GM12878 (cell line): ENCODE data around the gene SCN5A. TPM values are rescaled to one million over a fixed set of nuclear protein-coding genes. Genes with fewer than 3 reads are reported as not detected.

Experiments
- CBX5 ChIP-seq: sonication (generic); IDR thresholded peaks from 2 replicates; pipeline ENCODE4 v1.6.1; 2016; ENCODE audit warnings: low read depth, moderate library complexity, mild to moderate bottlenecking, inconsistent platforms
- CTCF ChIP-seq, 3 experiments: IDR thresholded peaks in 2 of 3; conservative IDR thresholded peaks in 1 of 3; 2 replicates each; pipeline ENCODE4 v1.5.1; 2011; ENCODE audit warnings: low read depth in 3 of 3, low read length in 3 of 3, mild to moderate bottlenecking in 3 of 3, control low read depth in 2 of 3, moderate library complexity in 2 of 3, inconsistent platforms in 1 of 3, mixed read lengths in 1 of 3; ENCODE audit not compliant: control insufficient read depth in 2 of 3, insufficient read depth in 1 of 3; ENCODE audit errors: extremely low read depth in 1 of 3
- E2F8 ChIP-seq: fragments of 450-650 bp; IDR thresholded peaks from 2 replicates; pipeline ENCODE4 v1.6.1; 2018; ENCODE audit warnings: mild to moderate bottlenecking, low read depth, moderate library complexity; ENCODE audit not compliant: partially characterized antibody
- HDAC2 ChIP-seq: fragments of 200-600 bp; sonication (generic); IDR thresholded peaks from 2 replicates; pipeline ENCODE4 v1.6.1; 2017
- NFYB ChIP-seq: IDR thresholded peaks from 2 replicates; pipeline ENCODE4 v1.6.1; 2011; ENCODE audit warnings: low read depth, mild to moderate bottlenecking, low read length, improper control_type of control experiment, moderate library complexity; ENCODE audit not compliant: insufficient read depth
- PRDM15 ChIP-seq: fragments of 450-650 bp; formaldehyde crosslinking; IDR thresholded peaks from 2 replicates; pipeline ENCODE4 v1.4.0; 2020; ENCODE audit warnings: mild to moderate bottlenecking, moderate library complexity
- ZBED1 ChIP-seq: IDR thresholded peaks from 2 replicates; pipeline ENCODE4 v1.6.1; 2016; ENCODE audit warnings: borderline replicate concordance
- ZSCAN29 ChIP-seq: fragments of 450-650 bp; IDR thresholded peaks from 2 replicates; pipeline ENCODE4 v1.6.1; 2017; ENCODE audit warnings: mild to moderate bottlenecking, moderate library complexity
- polyA plus RNA-seq, 11 experiments: library from polyadenylated mRNA; depleted of rRNA in 4 of 11; unstranded in 6 of 11; stranded (reverse) in 5 of 11; fragments of >200 nt; fragmentation: Nextera tagmentation in 4 of 11; fragmentation: Illumina TruSeq in 1 of 11; extraction: Ambion mirVana in 4 of 11; extraction: Trizol in 1 of 11; gene quantifications; 1 replicate in 1 of 11; 2 replicates in 10 of 11; pipeline versions ENCODE4 v1.2.1 to v1.2.3, GENCODE V29; 2011 to 2016; ENCODE audit warnings: inconsistent platforms in 2 of 11, missing spikeins in 2 of 11, low read depth in 1 of 11
- total RNA-seq, 4 experiments: library from RNA; depleted of rRNA in 3 of 4; stranded (reverse); fragments of >200 nt in 3 of 4; fragmentation: Illumina TruSeq in 1 of 4; extraction: Trizol in 1 of 4; gene quantifications; 2 replicates each; pipeline versions ENCODE4 v1.2.1 to v1.2.3, GENCODE V29; 2013 to 2021
- TF ChIP-seq, protein P1 (sequence below): IDR thresholded peaks from 2 replicates; pipeline ENCODE4 v1.6.1; 2012; ENCODE audit warnings: mild to moderate bottlenecking, low read depth, low read length

The SCN5A gene
- total and polyA plus RNA-seq, 10 of the 15 experiments (the other 5 are each of a cell fraction or from before 2014, with no cell fraction given), result not detected

DNA sequence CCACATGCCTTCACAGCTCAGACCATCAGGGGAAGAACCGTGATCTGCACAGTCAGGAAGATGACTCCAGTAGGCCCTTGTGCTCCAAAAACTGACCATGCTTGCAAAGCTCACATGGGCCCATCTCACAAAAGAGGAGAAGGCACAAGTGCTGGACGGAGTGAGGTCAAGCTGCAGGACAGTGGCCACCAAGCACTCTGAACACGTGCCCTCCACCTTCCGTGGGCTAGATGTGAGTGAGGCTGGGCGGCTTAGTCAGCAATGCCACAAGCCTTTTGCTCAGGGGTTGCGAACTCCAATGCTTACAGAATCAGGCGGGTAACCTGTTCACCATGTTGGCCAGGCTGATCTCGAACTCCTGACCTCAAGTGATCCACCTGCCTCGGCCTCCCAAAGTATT is 70.9 kb downstream of the SCN5A start (continued):
- no peak for TF ChIP-seq CTCF (IDR thresholded peaks at IDR 0.05 in 2 of 3, conservative IDR thresholded peaks at IDR 0.05 in 1 of 3; ENCODE audit: control insufficient read depth in 2 of 3, extremely low read depth in 1 of 3, insufficient read depth in 1 of 3, low read depth in 3 of 3, low read length in 3 of 3)
- TF ChIP-seq PRDM15, result no peak
- TF ChIP-seq ZBED1, result no peak
- TF ChIP-seq NFYB, result no peak
- no peak for TF ChIP-seq CBX5
- TF ChIP-seq ZSCAN29, result no peak
- TF ChIP-seq, protein P1, sequence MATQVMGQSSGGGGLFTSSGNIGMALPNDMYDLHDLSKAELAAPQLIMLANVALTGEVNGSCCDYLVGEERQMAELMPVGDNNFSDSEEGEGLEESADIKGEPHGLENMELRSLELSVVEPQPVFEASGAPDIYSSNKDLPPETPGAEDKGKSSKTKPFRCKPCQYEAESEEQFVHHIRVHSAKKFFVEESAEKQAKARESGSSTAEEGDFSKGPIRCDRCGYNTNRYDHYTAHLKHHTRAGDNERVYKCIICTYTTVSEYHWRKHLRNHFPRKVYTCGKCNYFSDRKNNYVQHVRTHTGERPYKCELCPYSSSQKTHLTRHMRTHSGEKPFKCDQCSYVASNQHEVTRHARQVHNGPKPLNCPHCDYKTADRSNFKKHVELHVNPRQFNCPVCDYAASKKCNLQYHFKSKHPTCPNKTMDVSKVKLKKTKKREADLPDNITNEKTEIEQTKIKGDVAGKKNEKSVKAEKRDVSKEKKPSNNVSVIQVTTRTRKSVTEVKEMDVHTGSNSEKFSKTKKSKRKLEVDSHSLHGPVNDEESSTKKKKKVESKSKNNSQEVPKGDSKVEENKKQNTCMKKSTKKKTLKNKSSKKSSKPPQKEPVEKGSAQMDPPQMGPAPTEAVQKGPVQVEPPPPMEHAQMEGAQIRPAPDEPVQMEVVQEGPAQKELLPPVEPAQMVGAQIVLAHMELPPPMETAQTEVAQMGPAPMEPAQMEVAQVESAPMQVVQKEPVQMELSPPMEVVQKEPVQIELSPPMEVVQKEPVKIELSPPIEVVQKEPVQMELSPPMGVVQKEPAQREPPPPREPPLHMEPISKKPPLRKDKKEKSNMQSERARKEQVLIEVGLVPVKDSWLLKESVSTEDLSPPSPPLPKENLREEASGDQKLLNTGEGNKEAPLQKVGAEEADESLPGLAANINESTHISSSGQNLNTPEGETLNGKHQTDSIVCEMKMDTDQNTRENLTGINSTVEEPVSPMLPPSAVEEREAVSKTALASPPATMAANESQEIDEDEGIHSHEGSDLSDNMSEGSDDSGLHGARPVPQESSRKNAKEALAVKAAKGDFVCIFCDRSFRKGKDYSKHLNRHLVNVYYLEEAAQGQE, result no peak
- TF ChIP-seq E2F8, result no peak
- no peak for TF ChIP-seq HDAC2
